ENCODE measurements around the gene TK2.

TK2 gene

GRCh38 chr16:66525396-66526180 is 24.3 kb downstream of the TK2 start:
- H3K9me3 Mint-ChIP-seq = no peaks in the 10 kb centered on the region
- peaks cover 47% of the 10 kb centered on the region for H3K4me1 Mint-ChIP-seq
- DNase-seq (ENCODE audit: low spot score in 2 of 2) (no peak), ATAC-seq (ENCODE audit: low read depth) (no peak)
- H3K27ac Mint-ChIP-seq = no peak overlapping the region
- H3K27me3 Mint-ChIP-seq = no peaks in the 10 kb centered on the region
- H3K36me3 Mint-ChIP-seq = peaks cover 2% of the 10 kb centered on the region
- no peak overlapping the region for H3K4me3 Mint-ChIP-seq

- peaks cover 51% of the 10 kb centered on the region for H3K4me1 Mint-ChIP-seq
- ATAC-seq (ENCODE audit: low read depth) = peak; percentile 83
These were observed 25.2 kb downstream of the TK2 start for GRCh38 chr16:66524601-66525164.

GRCh38 chr16:66523861-66524354 is 26.0 kb downstream of the TK2 start:
- Mint-ChIP-seq H3K4me3 (peak overlapping the region; percentile 78), H3K4me1 (peaks cover 53% of the 10 kb centered on the region), H3K36me3 (no peaks in the 10 kb centered on the region), H3K27ac (peak overlapping the region; percentile 96), H3K27me3 (no peaks in the 10 kb centered on the region), H3K9me3 (no peaks in the 10 kb centered on the region)
- ATAC-seq (ENCODE audit: low read depth) (peak; percentile 69), DNase-seq (ENCODE audit: low spot score in 2 of 2) (peak; percentile 60)

More at GRCh38 chr16:66524601-66525164, 25.2 kb downstream of the TK2 start:
- no peaks in the 10 kb centered on the region for H3K27me3 Mint-ChIP-seq
- H3K27ac Mint-ChIP-seq = peak overlapping the region; percentile 96
- no peaks in the 10 kb centered on the region for H3K9me3 Mint-ChIP-seq
- H3K36me3 Mint-ChIP-seq = peaks cover under 1% of the 10 kb centered on the region
- peak overlapping the region; percentile 61 for H3K4me3 Mint-ChIP-seq
- DNase-seq (ENCODE audit: low spot score in 2 of 2) = peak; percentile 64 to 77

GRCh38 chr16:66522816-66523590 is 26.9 kb downstream of the TK2 start:
- Mint-ChIP-seq H3K4me1 (peaks cover 53% of the 10 kb centered on the region), H3K4me3 (peak overlapping the region; percentile 78), H3K27ac (peak overlapping the region; percentile 96), H3K36me3 (no peaks in the 10 kb centered on the region), H3K27me3 (no peaks in the 10 kb centered on the region), H3K9me3 (no peaks in the 10 kb centered on the region)
- ATAC-seq (ENCODE audit: low read depth) (no peak), DNase-seq (ENCODE audit: low spot score in 2 of 2) (no peak)

GRCh38 chr16:66521951-66522771 is 27.8 kb downstream of the TK2 start:
- peaks cover 58% of the 10 kb centered on the region for H3K4me1 Mint-ChIP-seq

GRCh38 chr16:66521252-66521713 is 28.6 kb downstream of the TK2 start:
- no peak overlapping the region for H3K4me3 Mint-ChIP-seq
- ATAC-seq (ENCODE audit: low read depth) (no peak), DNase-seq (ENCODE audit: low spot score in 2 of 2) (no peak)
- H3K27me3 Mint-ChIP-seq = no peaks in the 10 kb centered on the region
- no peaks in the 10 kb centered on the region for H3K9me3 Mint-ChIP-seq
- H3K36me3 Mint-ChIP-seq = no peaks in the 10 kb centered on the region
- H3K4me1 Mint-ChIP-seq = peaks cover 63% of the 10 kb centered on the region
- peak overlapping the region; percentile 79 for H3K27ac Mint-ChIP-seq

More at GRCh38 chr16:66521951-66522771, 27.8 kb downstream of the TK2 start:
- peak overlapping the region; percentile 96 for H3K27ac Mint-ChIP-seq
- H3K27me3 Mint-ChIP-seq = no peaks in the 10 kb centered on the region
- DNase-seq (ENCODE audit: low spot score in 2 of 2) (no peak), ATAC-seq (ENCODE audit: low read depth) (no peak)
- no peaks in the 10 kb centered on the region for H3K9me3 Mint-ChIP-seq
- no peaks in the 10 kb centered on the region for H3K36me3 Mint-ChIP-seq
- peak overlapping the region; percentile 70 for H3K4me3 Mint-ChIP-seq

GRCh38 chr16:66520406-66521170 is 29.3 kb downstream of the TK2 start:
- ATAC-seq (ENCODE audit: low read depth) (no peak), DNase-seq (ENCODE audit: low spot score in 2 of 2) (no peak)
- H3K4me3 Mint-ChIP-seq = peak overlapping the region; percentile 53
- H3K9me3 Mint-ChIP-seq = no peaks in the 10 kb centered on the region
- no peaks in the 10 kb centered on the region for H3K27me3 Mint-ChIP-seq
- no peaks in the 10 kb centered on the region for H3K36me3 Mint-ChIP-seq
- peak overlapping the region; percentile 79 for H3K27ac Mint-ChIP-seq
- H3K4me1 Mint-ChIP-seq = peaks cover 63% of the 10 kb centered on the region

- no peaks in the 10 kb centered on the region for H3K36me3 Mint-ChIP-seq
- peak overlapping the region; percentile 47 for H3K27ac Mint-ChIP-seq
- no peak for ATAC-seq (ENCODE audit: low read depth)
- no peaks in the 10 kb centered on the region for H3K9me3 Mint-ChIP-seq
- no peak overlapping the region for H3K4me3 Mint-ChIP-seq
- no peaks in the 10 kb centered on the region for H3K27me3 Mint-ChIP-seq
- DNase-seq (ENCODE audit: low spot score in 2 of 2) = no peak
- peaks cover 61% of the 10 kb centered on the region for H3K4me1 Mint-ChIP-seq
These were observed 30.2 kb downstream of the TK2 start for GRCh38 chr16:66519482-66520373.

GRCh38 chr16:66517586-66518263 is 32.2 kb downstream of the TK2 start:
- Mint-ChIP-seq H3K4me1 (peaks cover 53% of the 10 kb centered on the region), H3K27me3 (no peaks in the 10 kb centered on the region), H3K4me3 (peak overlapping the region; percentile 87), H3K9me3 (no peaks in the 10 kb centered on the region), H3K36me3 (no peaks in the 10 kb centered on the region), H3K27ac (peak overlapping the region; percentile 100)
- DNase-seq (ENCODE audit: low spot score in 2 of 2) (no peak), ATAC-seq (ENCODE audit: low read depth) (no peak)

GRCh38 chr16:66516808-66517585 is 32.9 kb downstream of the TK2 start:
- ATAC-seq (ENCODE audit: low read depth) (peak; percentile 94), DNase-seq (ENCODE audit: low spot score in 2 of 2) (peak; percentile 70 to 87)
- Mint-ChIP-seq H3K9me3 (no peaks in the 10 kb centered on the region), H3K36me3 (no peaks in the 10 kb centered on the region), H3K27me3 (no peaks in the 10 kb centered on the region), H3K4me1 (peaks cover 50% of the 10 kb centered on the region), H3K4me3 (peak overlapping the region; percentile 87), H3K27ac (peak overlapping the region; percentile 100)

- Mint-ChIP-seq H3K27me3 (no peaks in the 10 kb centered on the region), H3K36me3 (no peaks in the 10 kb centered on the region), H3K4me3 (peak overlapping the region; percentile 87), H3K4me1 (peaks cover 48% of the 10 kb centered on the region), H3K9me3 (no peaks in the 10 kb centered on the region), H3K27ac (peak overlapping the region; percentile 100)
- ATAC-seq (ENCODE audit: low read depth) (no peak), DNase-seq (ENCODE audit: low spot score in 2 of 2) (no peak)
These were observed 33.5 kb downstream of the TK2 start for GRCh38 chr16:66516509-66516807.
